ENCODE measurements around the gene GAS6.
"Not testable (repeated sequence)": the region's sequence is repeated elsewhere in the genome, so short reads cannot be mapped to it uniquely, and the experiment has no call there.

DNA sequence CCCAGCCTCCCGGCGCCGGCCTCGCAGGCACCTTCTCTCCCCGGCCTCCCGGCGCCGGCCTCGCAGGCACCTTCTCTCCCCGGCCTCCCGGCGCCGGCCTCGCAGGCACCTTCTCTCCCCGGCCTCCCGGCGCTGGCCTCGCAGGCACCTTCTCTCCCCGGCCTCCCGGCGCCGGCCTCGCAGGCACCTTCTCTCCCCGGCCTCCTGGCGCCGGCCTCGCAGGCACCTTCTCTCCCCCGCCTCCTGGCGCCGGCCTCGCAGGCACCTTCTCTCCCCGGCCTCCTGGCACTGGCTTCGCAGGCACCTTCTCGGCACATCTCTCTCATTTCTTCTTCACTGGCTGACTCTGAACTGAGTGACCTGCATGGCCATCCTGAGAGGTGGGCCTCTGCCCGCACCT is 37.4 kb downstream of the GAS6 start:
- TF ChIP-seq, protein P1, sequence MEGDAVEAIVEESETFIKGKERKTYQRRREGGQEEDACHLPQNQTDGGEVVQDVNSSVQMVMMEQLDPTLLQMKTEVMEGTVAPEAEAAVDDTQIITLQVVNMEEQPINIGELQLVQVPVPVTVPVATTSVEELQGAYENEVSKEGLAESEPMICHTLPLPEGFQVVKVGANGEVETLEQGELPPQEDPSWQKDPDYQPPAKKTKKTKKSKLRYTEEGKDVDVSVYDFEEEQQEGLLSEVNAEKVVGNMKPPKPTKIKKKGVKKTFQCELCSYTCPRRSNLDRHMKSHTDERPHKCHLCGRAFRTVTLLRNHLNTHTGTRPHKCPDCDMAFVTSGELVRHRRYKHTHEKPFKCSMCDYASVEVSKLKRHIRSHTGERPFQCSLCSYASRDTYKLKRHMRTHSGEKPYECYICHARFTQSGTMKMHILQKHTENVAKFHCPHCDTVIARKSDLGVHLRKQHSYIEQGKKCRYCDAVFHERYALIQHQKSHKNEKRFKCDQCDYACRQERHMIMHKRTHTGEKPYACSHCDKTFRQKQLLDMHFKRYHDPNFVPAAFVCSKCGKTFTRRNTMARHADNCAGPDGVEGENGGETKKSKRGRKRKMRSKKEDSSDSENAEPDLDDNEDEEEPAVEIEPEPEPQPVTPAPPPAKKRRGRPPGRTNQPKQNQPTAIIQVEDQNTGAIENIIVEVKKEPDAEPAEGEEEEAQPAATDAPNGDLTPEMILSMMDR (IDR thresholded peaks at IDR 0.05; ENCODE audit: low read length) = not testable (repeated sequence)
- not testable (repeated sequence) for TF ChIP-seq EZH2phosphoT487 (IDR thresholded peaks at IDR 0.05; ENCODE audit: low read length); EZH2 (optimal IDR thresholded peaks at IDR 0.05; ENCODE audit: low read depth, low read length)
